GM12873 (cell line): ENCODE results near the gene RRM2.

Experiments
- CTCF ChIP-seq: IDR thresholded peaks from 2 replicates; pipeline ENCODE4 v1.5.1; 2012; ENCODE audit warnings: low read depth, mild to moderate bottlenecking, moderate library complexity, low read length, control low read depth; ENCODE audit not compliant: insufficient read depth; ENCODE audit errors: missing control alignments

RRM2 gene

DNA sequence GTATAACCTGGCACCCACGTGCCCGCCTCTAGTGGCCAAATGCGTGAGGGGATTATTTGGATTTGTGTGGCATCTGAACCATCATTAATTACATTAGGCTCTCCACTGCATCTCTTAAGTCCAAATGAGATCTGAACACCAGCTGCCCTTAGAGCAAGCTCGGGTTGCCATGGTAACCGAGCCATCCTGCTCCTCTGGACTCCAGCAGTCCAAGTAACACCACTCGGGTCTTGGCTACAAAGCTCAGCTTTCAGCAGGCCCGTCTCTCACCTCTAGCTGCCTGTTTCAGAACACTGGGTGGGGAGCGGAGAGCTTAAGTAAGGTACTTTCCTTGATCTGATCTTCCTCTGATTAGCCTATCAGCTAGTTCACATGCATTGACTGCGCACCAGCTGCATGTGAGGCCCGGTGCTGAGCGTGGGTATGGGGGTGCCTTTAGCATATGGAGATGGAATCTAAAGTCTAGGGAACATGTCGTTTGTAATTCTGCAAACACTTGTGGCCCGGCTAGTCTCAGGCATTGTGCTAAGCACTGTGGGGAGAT is 28.2 kb upstream of the RRM2 start:
- TF ChIP-seq CTCF = no peak

DNA sequence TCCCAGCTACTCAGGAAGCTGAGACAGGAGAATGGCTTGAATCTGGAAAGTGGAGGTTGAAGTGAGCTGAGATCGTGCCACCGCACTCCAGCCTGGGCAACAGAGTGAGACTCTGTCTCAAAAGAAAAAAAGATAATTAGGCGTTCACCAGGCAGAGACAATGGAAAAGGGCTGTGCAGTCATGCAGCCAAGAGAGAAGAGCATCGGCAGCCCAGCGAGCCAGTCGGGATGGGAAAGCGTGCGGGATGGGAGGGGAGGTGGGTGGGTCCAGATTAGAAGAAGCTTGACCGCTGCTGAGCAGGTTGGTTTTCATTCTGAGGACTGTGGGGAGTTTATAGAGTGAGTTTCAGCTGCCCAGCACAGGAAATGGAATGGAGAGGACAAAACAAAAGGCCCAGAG is 27.4 kb upstream of the RRM2 start:
- TF ChIP-seq CTCF = no peak

GRCh38 chr2:10096641-10097040 is 25.9 kb upstream of the RRM2 start:
- no peak for TF ChIP-seq CTCF

GRCh38 chr2:10097352-10098148 is 25.0 kb upstream of the RRM2 start:
- TF ChIP-seq CTCF = peak; percentile 92

GRCh38 chr2:10101491-10101890 is 21.0 kb upstream of the RRM2 start:
- TF ChIP-seq CTCF = no peak

- no peak for TF ChIP-seq CTCF
These were observed 19.4 kb upstream of the RRM2 start for GRCh38 chr2:10103179-10103578.

DNA sequence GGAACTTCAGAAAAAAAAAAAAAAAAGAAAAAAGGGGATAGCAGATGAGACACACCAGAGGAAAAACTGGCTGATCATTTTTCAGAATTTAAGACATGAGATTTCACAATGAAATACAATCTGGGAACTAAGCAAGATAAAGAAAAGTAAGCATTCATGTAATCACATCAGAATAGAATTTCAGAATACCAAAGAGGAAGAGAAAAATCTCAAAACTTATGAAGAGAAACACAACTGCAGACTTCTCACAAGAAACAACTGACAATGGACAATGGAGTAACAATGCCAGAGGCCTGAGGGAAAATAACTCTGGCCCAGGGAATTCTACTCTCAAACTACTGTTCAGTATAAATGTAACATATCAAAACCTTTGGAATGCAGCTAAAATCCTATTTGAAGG is 13.2 kb upstream of the RRM2 start:
- TF ChIP-seq CTCF = no peak
